IMR-90 (cell line): ENCODE measurements around the gene HSPA12A. TPM values are rescaled to one million over a fixed set of nuclear protein-coding genes. Genes with fewer than 3 reads are reported as not detected.

Source experiments
- ATAC-seq: fragments of 200-7000 bp; cut with Tn5 transposase; 2 replicates; pipeline ENCODE4 v1.9.1; 2020; ENCODE audit warnings: low read depth, mild to moderate bottlenecking, moderate library complexity
- BruUV-seq: library from RNA; stranded (reverse); fragments of 400-500 nt; replicated peaks from 2 replicates; lab custom pipeline; 2021; lab: Mats Ljungman, UMichigan
- CTCF ChIA-PET: fragments of 300-600 bp; formaldehyde crosslinking; extraction: SDS; loops from one replicate; lab custom pipeline; 2021; ENCODE audit warnings: antibody characterized with exemption; lab: Yijun Ruan, JAX
- POLR2A ChIA-PET: fragments of 300-600 bp; sonication (Branson Sonifier 250); formaldehyde crosslinking; loops from one replicate; lab custom pipeline; 2022; ENCODE audit warnings: antibody characterized with exemption; ENCODE audit not compliant: unreplicated experiment; lab: Charles Lee
- DNase-seq: peaks from one replicate; pipeline ENCODE4 v3.0.0; 2013
- H2AFZ ChIP-seq: replicated peaks from 2 replicates; pipeline ENCODE3; 2013; ENCODE audit warnings: low read length, mild to moderate bottlenecking; ENCODE audit not compliant: poor library complexity
- H2AK5ac ChIP-seq: 2 replicates; pipeline ENCODE4 v1.6.1; 2013; ENCODE audit warnings: low read depth, low read length, inconsistent platforms
- H2AK9ac ChIP-seq: replicated peaks from 2 replicates; pipeline ENCODE3; 2013; ENCODE audit warnings: mild to moderate bottlenecking, low read depth, low read length, moderate library complexity; ENCODE audit not compliant: poor library complexity
- H2BK120ac ChIP-seq: 2 replicates; pipeline ENCODE4 v1.6.1; 2013; ENCODE audit warnings: low read depth, low read length, inconsistent platforms
- H2BK15ac ChIP-seq: 3 replicates; pipeline ENCODE4 v1.6.1; 2013; ENCODE audit warnings: low read depth, low read length, inconsistent platforms
- H2BK20ac ChIP-seq: 2 replicates; pipeline ENCODE4 v1.6.1; 2013; ENCODE audit warnings: low read depth, mild to moderate bottlenecking, inconsistent platforms, low read length, moderate library complexity
- H2BK5ac ChIP-seq: 2 replicates; pipeline ENCODE4 v1.6.1; 2013; ENCODE audit warnings: mild to moderate bottlenecking, low read depth, low read length, inconsistent platforms; ENCODE audit not compliant: poor library complexity, severe bottlenecking
- H3K14ac ChIP-seq: replicated peaks from 2 replicates; pipeline ENCODE4 v1.6.1; 2013; ENCODE audit warnings: low read depth, low read length, inconsistent platforms
- H3K18ac ChIP-seq: 2 replicates; pipeline ENCODE4 v1.6.1; 2013; ENCODE audit warnings: low read depth, low read length, control low read depth
- H3K23ac ChIP-seq: 2 replicates; pipeline ENCODE4 v1.6.1; 2013; ENCODE audit warnings: low read depth, low read length, inconsistent platforms
- H3K27ac ChIP-seq: 2 replicates; pipeline ENCODE4 v1.5.1; 2013; ENCODE audit warnings: mild to moderate bottlenecking, control low read depth, low read length; ENCODE audit not compliant: insufficient read depth
- H3K27me3 ChIP-seq: 2 replicates; pipeline ENCODE4 v1.6.1; 2013; ENCODE audit warnings: low read length; ENCODE audit not compliant: control insufficient read depth, insufficient read depth
- H3K36me3 ChIP-seq: 2 replicates; pipeline ENCODE4 v1.6.1; 2013; ENCODE audit warnings: low read length, mixed read lengths; ENCODE audit not compliant: control insufficient read depth, insufficient read depth
- H3K4ac ChIP-seq: 2 replicates; pipeline ENCODE4 v1.6.1; 2013; ENCODE audit warnings: low read depth, low read length, inconsistent platforms
- H3K4me1 ChIP-seq: 2 replicates; pipeline ENCODE4 v1.6.1; 2013; ENCODE audit warnings: low read length, mixed read lengths; ENCODE audit not compliant: control insufficient read depth, insufficient read depth
- H3K4me2 ChIP-seq: 2 replicates; pipeline ENCODE4 v1.6.1; 2013; ENCODE audit warnings: low read depth, mild to moderate bottlenecking, control low read depth, low read length, moderate library complexity
- H3K4me3 ChIP-seq: 2 replicates; pipeline ENCODE4 v1.5.1; 2013; ENCODE audit warnings: low read depth, mild to moderate bottlenecking, control low read depth, low read length, moderate library complexity; ENCODE audit not compliant: insufficient read depth
- H3K56ac ChIP-seq: 2 replicates; pipeline ENCODE4 v1.6.1; 2013; ENCODE audit warnings: low read length, inconsistent platforms; ENCODE audit not compliant: insufficient read depth; ENCODE audit errors: extremely low read depth
- H3K79me1 ChIP-seq, 2 experiments: 2 replicates each; pipeline ENCODE4 v1.6.1; 2013; ENCODE audit warnings: low read length in 2 of 2, inconsistent platforms in 1 of 2, low read depth in 1 of 2
- H3K9ac ChIP-seq: 2 replicates; pipeline ENCODE4 v1.6.1; 2013; ENCODE audit warnings: low read depth, low read length, control low read depth
- H3K9me1 ChIP-seq: 2 replicates; pipeline ENCODE4 v1.6.1; 2013; ENCODE audit warnings: low read length, inconsistent platforms; ENCODE audit not compliant: insufficient read depth
- H3K9me3 ChIP-seq: 2 replicates; pipeline ENCODE4 v1.6.1; 2013; ENCODE audit warnings: low read length; ENCODE audit not compliant: control insufficient read depth, insufficient read depth
- H4K20me1 ChIP-seq: 2 replicates; pipeline ENCODE4 v1.6.1; 2013; ENCODE audit warnings: low read length, inconsistent platforms; ENCODE audit not compliant: insufficient read depth
- H4K5ac ChIP-seq: 2 replicates; pipeline ENCODE4 v1.6.1; 2013; ENCODE audit warnings: mild to moderate bottlenecking, low read depth, low read length, control low read depth
- H4K8ac ChIP-seq, 2 experiments: 2 replicates each; pipeline ENCODE4 v1.6.1; 2013; ENCODE audit warnings: low read depth in 2 of 2, low read length in 2 of 2, control low read depth in 1 of 2, inconsistent platforms in 1 of 2
- H4K91ac ChIP-seq: 2 replicates; pipeline ENCODE4 v1.6.1; 2013; ENCODE audit warnings: low read depth, low read length, inconsistent platforms; ENCODE audit not compliant: insufficient read depth
- BHLHE40 ChIP-seq: fragments of 150-350 bp; IDR thresholded peaks from 2 replicates; pipeline ENCODE4 v1.6.1; 2016; ENCODE audit warnings: mild to moderate bottlenecking, low read depth, low read length
- CEBPB ChIP-seq: IDR thresholded peaks from 2 replicates; pipeline ENCODE4 v1.6.1; 2012; ENCODE audit warnings: low read depth, low read length, improper control_type of control experiment
- CHD1 ChIP-seq: IDR thresholded peaks from 2 replicates; pipeline ENCODE4 v1.6.1; 2012; ENCODE audit warnings: low read depth, low read length, improper control_type of control experiment
- ELK1 ChIP-seq: fragments of 150-350 bp; IDR thresholded peaks from 2 replicates; pipeline ENCODE4 v1.6.1; 2016; ENCODE audit warnings: low read depth, mild to moderate bottlenecking, low read length, moderate library complexity, borderline replicate concordance
- FOS ChIP-seq: fragments of 150-350 bp; IDR thresholded peaks from 2 replicates; pipeline ENCODE4 v1.6.1; 2016; ENCODE audit warnings: low read depth, low read length
- MAFK ChIP-seq: IDR thresholded peaks from 2 replicates; pipeline ENCODE4 v1.6.1; 2012; ENCODE audit warnings: low read depth, low read length, improper control_type of control experiment
- MAZ ChIP-seq: IDR thresholded peaks from 2 replicates; pipeline ENCODE4 v1.6.1; 2012; ENCODE audit warnings: low read depth, mild to moderate bottlenecking, low read length, improper control_type of control experiment, moderate library complexity, borderline replicate concordance
- NFE2L2 ChIP-seq: fragments of 150-350 bp; IDR thresholded peaks from 2 replicates; pipeline ENCODE4 v1.6.1; 2016; ENCODE audit warnings: low read depth, mild to moderate bottlenecking, low read length
- POLR2A ChIP-seq: IDR thresholded peaks from 2 replicates; pipeline ENCODE4 v1.6.1; 2012; ENCODE audit warnings: mild to moderate bottlenecking, low read depth, low read length
- SMC3 ChIP-seq: fragments of 150-350 bp; IDR thresholded peaks from 2 replicates; pipeline ENCODE4 v1.6.1; 2016; ENCODE audit warnings: low read depth, mild to moderate bottlenecking, antibody characterized with exemption, low read length, moderate library complexity
- WGBS, 2 experiments: methylation state at CpG; one replicate each; pipeline versions ENCODE4 v1.1.5 to v1.1.7; 2013; ENCODE audit warnings: missing lambda C conversion rate in 2 of 2; ENCODE audit not compliant: insufficient read length in 1 of 2; ENCODE audit errors: extremely low coverage in 2 of 2; 5-methylcytosine and 5-hydroxymethylcytosine counted together
- dilution Hi-C: fragments of 300-500 bp; cut with HindIII; formaldehyde crosslinking; loops from one replicate; pipeline ENCODE4 v1.14.3; 2018; ENCODE audit warnings: low sequenced_read_pairs; ENCODE audit not compliant: unreplicated experiment
- in situ Hi-C: fragments of 300-500 bp; cut with MboI; formaldehyde crosslinking; loops from 3 replicates; pipeline ENCODE4 v1.14.3; 2019; ENCODE audit warnings: low sequenced_read_pairs, inconsistent platforms, mixed read lengths
- intact Hi-C: fragments of 100-400 bp; cut with micrococcal nuclease; formaldehyde crosslinking; loops from 2 replicates; pipeline ENCODE4 v1.10.0; 2022
- polyA plus RNA-seq, 3 experiments: library from polyadenylated mRNA; depleted of rRNA; stranded (reverse); fragments of >200 nt; gene quantifications; 2 replicates each; pipeline ENCODE4 v1.2.3, GENCODE V29; 2012; ENCODE audit warnings: low replicate concordance in 1 of 3
- total RNA-seq: library from RNA; depleted of rRNA; stranded (reverse); fragments of >200 nt; gene quantifications from 2 replicates; pipeline ENCODE4 v1.2.3, GENCODE V29; 2012

Gene HSPA12A
- total and polyA plus RNA-seq, 2 of the 4 experiments (the other 2 are of a cell fraction), result 16.1 to 16.7 TPM

GRCh38 chr10:116691635-116692034 lies 50.7 kb downstream of the HSPA12A start:
- Histone ChIP-seq H3K56ac (no peak overlapping the region), H4K20me1 (no peaks in the 10 kb centered on the region), H4K5ac (no peak overlapping the region), H3K23ac (no peak overlapping the region), H3K4me1 (peaks cover 20% of the 10 kb centered on the region), H3K27ac (no peak overlapping the region), H3K36me3 (no peaks in the 10 kb centered on the region), H3K4me3 (no peak overlapping the region), H2BK20ac (no peak overlapping the region), H4K91ac (no peak overlapping the region), H3K18ac (no peak overlapping the region), H3K4me2 (no peak overlapping the region), H3K9me3 (no peaks in the 10 kb centered on the region), H3K9me1 (peaks cover 9% of the 10 kb centered on the region), H2BK120ac (no peak overlapping the region), H4K8ac (no peak overlapping the region), H2AFZ (no peak overlapping the region), H3K14ac (no peak overlapping the region), H3K27me3 (no peaks in the 10 kb centered on the region), H2AK5ac (no peak overlapping the region), H3K79me1 (0 out of 4 replicates have a peak, but pooled peaks cover 0 to 3% of the 10 kb centered on the region in 2 experiments), H3K4ac (no peak overlapping the region), H2BK5ac (no peak overlapping the region), H2AK9ac (no peak overlapping the region), H3K9ac (no peak overlapping the region), H2BK15ac (no peak overlapping the region)
- in situ Hi-C loops (no loop called here), dilution Hi-C loops (loop anchor here (25.0 kb wide), 1 partner anchor 96 kb away; no protein-coding TSS in a partner anchor), intact Hi-C loops (no loop called here)
- DNase-seq, result no peak
- POLR2A ChIA-PET, result no interaction called here
- CTCF ChIA-PET, result interaction anchor here (1.0 kb wide), 1 partner anchor 32 kb away, joined by 4 read pairs; no protein-coding TSS in a partner anchor
- BruUV-seq, result no TSS peak
- WGBS, 2 experiments, result 93% methylated on average over 4 of the region's 6 CpGs; no CpG with 5 or more reads in 1 of the 2 experiments
- no peak for ATAC-seq
- TF ChIP-seq ELK1 (no peak), CHD1 (no peak), SMC3 (no peak), FOS (no peak), CEBPB (no peak), MAZ (no peak), MAFK (no peak), BHLHE40 (no peak), POLR2A (no peak), NFE2L2 (no peak)
